Suppressor macrophage treated with lipopolysaccharide for 4 hours (primary cell): Measurements from ENCODE around the gene PHOX2A.
"Not testable (repeated sequence)": the region's sequence is repeated elsewhere in the genome, so short reads cannot be mapped to it uniquely, and the experiment has no call there.

Experiments
- DNase-seq: peaks from one replicate; pipeline ENCODE4 v3.0.0-alpha.2; 2020

The PHOX2A gene

DNA sequence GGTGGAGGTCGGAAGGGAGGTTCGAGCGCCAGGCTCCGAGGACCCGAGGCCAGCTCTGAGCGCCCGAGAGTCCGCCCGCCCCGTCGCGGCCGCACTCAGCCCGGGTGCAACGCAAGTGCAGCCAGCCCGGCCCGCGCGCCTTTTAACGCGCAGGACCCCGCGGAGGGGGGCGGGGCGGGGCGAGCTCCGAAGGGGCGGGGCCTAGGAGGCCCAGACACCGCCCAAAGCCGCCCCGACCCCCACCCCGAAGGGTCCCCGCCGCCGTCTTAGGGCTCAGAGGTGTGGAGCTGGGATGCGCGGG lies at the start of gene PHOX2A:
TSS of gene PHOX2A (minus strand) at position 117 of the 301 bp plus-strand sequence. CDS start 172 bp downstream, outside the sequence.
- no peak for DNase-seq

DNA sequence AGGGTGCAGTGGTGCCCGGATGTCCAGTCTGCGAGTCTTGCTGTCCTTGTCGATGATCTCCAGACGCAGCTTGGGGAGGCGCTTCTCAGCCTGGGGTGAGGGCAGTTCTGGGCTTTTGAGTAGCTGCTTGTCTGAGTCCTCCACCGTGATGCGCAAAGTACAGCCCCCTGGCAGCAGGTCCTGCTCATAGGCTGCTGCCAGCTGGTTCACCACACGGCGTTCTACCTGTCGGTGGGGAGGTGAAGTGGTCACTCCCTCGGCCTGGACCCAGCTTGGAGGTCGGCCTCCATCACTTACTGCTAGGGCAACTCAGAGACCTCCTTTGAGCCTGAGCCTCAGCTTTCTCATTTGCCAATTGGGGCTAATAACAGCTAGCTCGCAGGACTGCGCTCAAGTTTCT lies 49.4 kb upstream of the PHOX2A start:
- no peak for DNase-seq

DNA sequence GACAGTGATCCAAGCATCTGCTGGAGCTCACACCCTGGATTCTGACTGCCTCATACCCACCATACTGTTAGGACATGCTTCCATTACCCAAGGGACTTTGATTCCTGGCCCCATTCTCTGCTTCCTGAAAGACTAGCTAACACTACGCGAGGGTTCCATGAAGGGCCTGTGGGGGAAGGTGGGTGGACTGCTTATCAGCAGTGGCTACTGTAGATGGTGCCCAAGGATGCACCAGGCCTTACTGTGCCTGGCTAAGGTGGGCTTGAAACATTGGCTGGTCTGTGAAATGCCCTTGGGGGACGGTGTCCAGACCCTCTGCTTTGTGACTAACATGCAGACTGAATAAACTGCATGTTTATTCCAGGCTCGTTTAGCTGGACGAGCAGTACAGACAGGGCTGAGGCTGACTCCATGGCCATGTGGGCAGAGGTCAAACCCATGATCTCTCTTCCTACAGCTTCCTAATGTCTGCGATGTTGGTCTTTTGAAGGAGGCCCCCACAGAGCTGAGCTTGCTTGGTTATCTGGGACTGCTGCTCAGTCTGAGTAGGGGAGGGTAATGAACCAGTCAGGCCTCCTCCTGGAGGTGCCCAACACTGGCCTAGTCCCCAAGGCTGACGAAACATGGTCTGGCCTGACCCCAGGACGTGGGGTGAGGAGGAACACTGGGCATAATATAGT lies 48.3 kb upstream of the PHOX2A start:
- no peak for DNase-seq

GRCh38 chr11:72290741-72291140 lies 46.8 kb upstream of the PHOX2A start:
- peak; percentile 64 for DNase-seq

GRCh38 chr11:72287293-72287692 lies 43.3 kb upstream of the PHOX2A start:
- DNase-seq: no peak

DNA sequence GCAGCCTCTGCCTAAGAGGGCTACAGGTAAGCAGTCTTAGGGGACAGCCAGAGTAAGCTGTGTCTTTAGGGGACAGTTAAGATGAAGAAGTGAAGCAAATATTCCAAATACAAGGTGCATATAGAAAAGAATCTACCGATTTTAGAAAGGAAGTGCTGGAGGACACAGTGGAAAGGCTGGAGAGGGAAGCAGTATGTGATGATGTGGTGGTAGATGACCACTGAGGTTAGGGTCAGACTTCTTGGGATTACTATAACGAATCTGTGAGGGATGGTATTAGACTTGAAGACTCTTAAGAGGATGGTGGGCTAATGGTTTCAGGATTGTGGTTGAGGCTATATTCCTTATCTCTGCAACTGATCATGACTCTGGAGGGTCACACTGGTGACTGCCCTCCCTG lies 40.0 kb upstream of the PHOX2A start:
- DNase-seq: no peak

GRCh38 chr11:72280726-72281315 lies 36.8 kb upstream of the PHOX2A start:
- no peak for DNase-seq

GRCh38 chr11:72280037-72280436 lies 36.1 kb upstream of the PHOX2A start:
- DNase-seq: no peak

GRCh38 chr11:72278905-72279304 lies 34.9 kb upstream of the PHOX2A start:
- DNase-seq: no peak

- DNase-seq: no peak
Measured at GRCh38 chr11:72274435-72274834, 30.5 kb upstream of the PHOX2A start.

- DNase-seq: no peak
Measured at GRCh38 chr11:72271980-72272379, 28.0 kb upstream of the PHOX2A start.

- DNase-seq: no peak
Measured at GRCh38 chr11:72267956-72268617, 24.1 kb upstream of the PHOX2A start.

GRCh38 chr11:72266960-72267359 lies 23.0 kb upstream of the PHOX2A start:
- DNase-seq: not testable (repeated sequence)

DNA sequence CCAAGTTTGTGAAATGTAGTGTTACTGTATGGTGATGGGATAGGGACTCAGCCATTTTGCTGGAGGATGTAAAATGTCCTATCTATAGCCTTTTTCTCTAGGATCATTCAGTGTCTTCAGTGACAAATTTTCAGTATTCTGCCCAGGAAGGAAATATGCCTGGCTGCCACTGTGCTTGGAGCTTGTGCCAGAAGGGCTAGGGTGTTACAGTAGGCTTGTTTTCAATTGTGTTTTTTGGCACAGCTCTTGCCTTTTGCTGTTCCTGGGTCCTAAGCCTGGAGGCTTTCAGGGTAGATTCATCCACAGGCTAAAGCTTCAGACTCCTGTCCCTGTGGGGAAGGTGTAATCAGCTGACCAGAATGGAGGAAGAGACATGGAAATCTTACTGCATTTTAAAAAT lies 22.0 kb upstream of the PHOX2A start:
- DNase-seq: no peak

- DNase-seq: peak; percentile 56
Measured at GRCh38 chr11:72263361-72263760, 19.4 kb upstream of the PHOX2A start.

- DNase-seq: no peak
Measured at GRCh38 chr11:72260574-72260973, 16.6 kb upstream of the PHOX2A start.

- no peak for DNase-seq
Measured at GRCh38 chr11:72259490-72259889, 15.5 kb upstream of the PHOX2A start.

GRCh38 chr11:72257570-72257969 lies 13.6 kb upstream of the PHOX2A start:
- no peak for DNase-seq

- DNase-seq: no peak
Measured at GRCh38 chr11:72254299-72254993, 10.5 kb upstream of the PHOX2A start.

DNA sequence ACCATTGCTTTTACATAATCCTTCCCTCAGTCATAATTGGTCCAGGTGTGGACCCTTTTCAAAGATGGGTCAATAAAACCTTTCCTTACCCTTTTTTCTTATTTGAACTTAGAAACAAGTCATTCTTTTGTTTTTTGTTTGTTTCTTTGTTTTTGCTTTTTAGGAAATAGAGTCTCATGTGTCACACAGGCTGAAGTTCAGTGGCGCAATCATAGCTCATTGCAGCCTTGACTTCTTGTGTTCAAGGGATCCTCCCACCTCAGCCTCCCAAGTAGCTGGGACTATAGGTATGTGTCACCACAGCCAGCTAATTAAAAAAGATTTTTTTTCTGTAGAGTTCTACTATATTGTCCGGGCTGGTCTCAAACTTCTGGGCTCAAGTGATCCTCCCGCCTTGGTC lies 9.4 kb upstream of the PHOX2A start:
- peak; percentile 27 for DNase-seq

- DNase-seq: no peak
Measured at GRCh38 chr11:72251614-72252013, 7.6 kb upstream of the PHOX2A start.

DNA sequence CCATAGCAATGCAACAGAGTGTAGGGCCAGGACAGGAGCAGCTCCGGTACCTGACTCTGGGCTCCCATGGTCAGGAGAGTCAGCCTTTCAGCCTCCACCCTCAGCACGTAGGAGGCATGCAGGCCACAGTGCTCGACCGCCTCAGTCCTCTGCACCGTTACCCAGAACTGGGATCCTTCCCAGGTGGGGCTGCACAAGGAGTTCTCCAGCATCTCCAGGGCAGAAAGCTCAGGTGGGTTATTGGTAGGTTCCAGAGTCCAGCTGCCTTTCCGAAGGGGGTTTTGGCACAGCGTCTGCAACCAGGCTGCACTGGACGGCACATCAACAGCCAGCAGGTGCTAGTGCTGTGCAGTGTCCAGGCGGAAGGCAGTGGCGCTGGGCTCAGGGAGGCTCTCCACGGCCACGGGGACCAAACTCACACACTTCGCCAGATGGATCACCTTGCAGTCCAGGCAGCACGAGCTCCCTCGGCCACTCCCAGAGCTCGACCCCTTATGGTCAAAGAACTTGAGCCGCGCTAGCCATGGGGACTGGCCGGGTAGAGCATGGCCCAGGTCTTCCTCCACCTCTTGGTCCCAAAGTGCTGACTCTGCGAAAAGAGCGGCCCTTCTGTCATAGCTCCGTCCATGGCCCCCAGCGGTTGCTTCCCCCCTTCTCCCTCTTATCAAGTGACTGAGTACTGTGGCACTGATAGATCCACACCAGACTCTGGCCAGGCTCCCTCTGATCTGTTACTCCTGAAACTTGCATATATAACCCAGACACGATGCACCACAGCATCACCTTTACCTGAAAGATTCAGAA lies 6.9 kb upstream of the PHOX2A start:
- DNase-seq: no peak

GRCh38 chr11:72249961-72250360 lies 6.0 kb upstream of the PHOX2A start:
- no peak for DNase-seq
